ENCODE data around the gene FGF1.

Gene FGF1

DNA sequence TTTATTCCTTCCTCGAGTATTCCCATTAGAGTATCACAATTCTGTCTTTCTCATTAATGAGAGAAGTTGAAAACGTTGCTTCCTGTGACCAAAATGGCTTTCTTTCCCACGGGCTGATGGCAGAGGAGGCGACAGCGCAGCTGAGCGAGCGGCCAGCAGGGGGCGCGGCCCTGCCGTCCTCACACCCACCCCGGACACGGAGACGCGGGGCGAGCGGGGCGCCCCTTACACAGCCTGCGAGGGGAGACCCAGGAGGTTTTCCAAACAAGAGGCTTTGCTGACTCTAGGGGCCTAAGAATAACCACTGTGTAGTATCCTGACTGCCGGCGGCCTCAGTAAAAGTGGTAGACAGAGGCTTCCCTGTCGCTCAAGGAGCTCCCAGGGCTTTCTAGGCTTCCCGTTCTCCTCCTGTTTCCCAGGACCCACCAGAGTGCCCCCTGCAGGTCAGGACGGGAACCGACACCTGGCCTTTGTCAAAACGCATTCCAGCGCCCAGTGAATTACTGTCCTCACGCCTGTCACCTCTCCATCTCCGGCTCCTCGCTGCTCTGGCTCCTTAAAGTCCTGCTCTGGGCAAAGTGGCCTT is 27.3 kb upstream of the FGF1 start:
- ATAC-seq: peak; percentile 89
- TF ChIP-seq ZFP3 (CRISPR knock-in tag; IDR thresholded peaks at IDR 0.05) (0 out of 2 replicates have a peak, but pooled peaks have one; percentile 54), PPARA (CRISPR knock-in tag; IDR thresholded peaks at IDR 0.05; ENCODE audit: borderline replicate concordance) (no peak), TSHZ2 (CRISPR knock-in tag; IDR thresholded peaks at IDR 0.05) (peak; percentile 65; the same call in 1 of the 2 replicates), TCF4 (CRISPR knock-in tag; IDR thresholded peaks at IDR 0.05; ENCODE audit: borderline replicate concordance) (peak; percentile 50; the same call in 1 of the 2 replicates)

DNA sequence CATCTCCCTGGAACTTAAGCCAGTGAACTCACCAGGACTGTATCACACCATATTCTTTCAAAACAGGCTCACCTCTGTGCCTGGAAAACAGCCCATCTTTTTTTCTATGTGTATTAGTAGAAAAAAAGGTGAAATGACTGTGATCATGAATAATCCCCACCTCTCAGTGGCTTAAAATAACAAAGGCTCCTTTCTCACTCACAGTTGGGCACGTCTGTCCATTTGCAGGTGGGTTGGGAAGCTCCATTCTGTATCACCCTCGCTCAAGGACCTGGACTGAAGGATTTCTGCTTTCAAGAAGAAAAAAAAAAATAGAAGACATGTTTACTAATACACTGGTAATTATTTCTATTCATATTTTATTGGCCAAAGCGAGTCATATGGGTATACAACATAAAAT is 17.3 kb upstream of the FGF1 start:
- ATAC-seq: no peak
- TF ChIP-seq, protein P1, sequence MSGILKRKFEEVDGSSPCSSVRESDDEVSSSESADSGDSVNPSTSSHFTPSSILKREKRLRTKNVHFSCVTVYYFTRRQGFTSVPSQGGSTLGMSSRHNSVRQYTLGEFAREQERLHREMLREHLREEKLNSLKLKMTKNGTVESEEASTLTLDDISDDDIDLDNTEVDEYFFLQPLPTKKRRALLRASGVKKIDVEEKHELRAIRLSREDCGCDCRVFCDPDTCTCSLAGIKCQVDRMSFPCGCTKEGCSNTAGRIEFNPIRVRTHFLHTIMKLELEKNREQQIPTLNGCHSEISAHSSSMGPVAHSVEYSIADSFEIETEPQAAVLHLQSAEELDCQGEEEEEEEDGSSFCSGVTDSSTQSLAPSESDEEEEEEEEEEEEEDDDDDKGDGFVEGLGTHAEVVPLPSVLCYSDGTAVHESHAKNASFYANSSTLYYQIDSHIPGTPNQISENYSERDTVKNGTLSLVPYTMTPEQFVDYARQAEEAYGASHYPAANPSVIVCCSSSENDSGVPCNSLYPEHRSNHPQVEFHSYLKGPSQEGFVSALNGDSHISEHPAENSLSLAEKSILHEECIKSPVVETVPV (CRISPR knock-in tag; IDR thresholded peaks at IDR 0.05): no peak
- TF ChIP-seq ISL1 (CRISPR knock-in tag; IDR thresholded peaks at IDR 0.05): no peak
- TF ChIP-seq SNAI2 (CRISPR knock-in tag; IDR thresholded peaks at IDR 0.05): no peak
- TF ChIP-seq ZNF8 (CRISPR knock-in tag; IDR thresholded peaks at IDR 0.05): no peak
- no peak for TF ChIP-seq ZC3H10 (CRISPR knock-in tag; IDR thresholded peaks at IDR 0.05)
- no peak for TF ChIP-seq TOX (CRISPR knock-in tag; IDR thresholded peaks at IDR 0.05; ENCODE audit: borderline replicate concordance)
- TF ChIP-seq PPARA (CRISPR knock-in tag; IDR thresholded peaks at IDR 0.05; ENCODE audit: borderline replicate concordance): no peak
- no peak for TF ChIP-seq RARB (CRISPR knock-in tag; IDR thresholded peaks at IDR 0.05)
- TF ChIP-seq ZFP3 (CRISPR knock-in tag; IDR thresholded peaks at IDR 0.05): no peak
- TF ChIP-seq, protein P2, sequence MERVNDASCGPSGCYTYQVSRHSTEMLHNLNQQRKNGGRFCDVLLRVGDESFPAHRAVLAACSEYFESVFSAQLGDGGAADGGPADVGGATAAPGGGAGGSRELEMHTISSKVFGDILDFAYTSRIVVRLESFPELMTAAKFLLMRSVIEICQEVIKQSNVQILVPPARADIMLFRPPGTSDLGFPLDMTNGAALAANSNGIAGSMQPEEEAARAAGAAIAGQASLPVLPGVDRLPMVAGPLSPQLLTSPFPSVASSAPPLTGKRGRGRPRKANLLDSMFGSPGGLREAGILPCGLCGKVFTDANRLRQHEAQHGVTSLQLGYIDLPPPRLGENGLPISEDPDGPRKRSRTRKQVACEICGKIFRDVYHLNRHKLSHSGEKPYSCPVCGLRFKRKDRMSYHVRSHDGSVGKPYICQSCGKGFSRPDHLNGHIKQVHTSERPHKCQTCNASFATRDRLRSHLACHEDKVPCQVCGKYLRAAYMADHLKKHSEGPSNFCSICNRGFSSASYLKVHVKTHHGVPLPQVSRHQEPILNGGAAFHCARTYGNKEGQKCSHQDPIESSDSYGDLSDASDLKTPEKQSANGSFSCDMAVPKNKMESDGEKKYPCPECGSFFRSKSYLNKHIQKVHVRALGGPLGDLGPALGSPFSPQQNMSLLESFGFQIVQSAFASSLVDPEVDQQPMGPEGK (CRISPR knock-in tag; IDR thresholded peaks at IDR 0.05; ENCODE audit: borderline replicate concordance): no peak
- TF ChIP-seq GLIS3 (CRISPR knock-in tag; IDR thresholded peaks at IDR 0.05): no peak
- TF ChIP-seq ARNTL (CRISPR knock-in tag; IDR thresholded peaks at IDR 0.05; ENCODE audit: borderline replicate concordance, low read depth): no peak
- TF ChIP-seq, protein P3, sequence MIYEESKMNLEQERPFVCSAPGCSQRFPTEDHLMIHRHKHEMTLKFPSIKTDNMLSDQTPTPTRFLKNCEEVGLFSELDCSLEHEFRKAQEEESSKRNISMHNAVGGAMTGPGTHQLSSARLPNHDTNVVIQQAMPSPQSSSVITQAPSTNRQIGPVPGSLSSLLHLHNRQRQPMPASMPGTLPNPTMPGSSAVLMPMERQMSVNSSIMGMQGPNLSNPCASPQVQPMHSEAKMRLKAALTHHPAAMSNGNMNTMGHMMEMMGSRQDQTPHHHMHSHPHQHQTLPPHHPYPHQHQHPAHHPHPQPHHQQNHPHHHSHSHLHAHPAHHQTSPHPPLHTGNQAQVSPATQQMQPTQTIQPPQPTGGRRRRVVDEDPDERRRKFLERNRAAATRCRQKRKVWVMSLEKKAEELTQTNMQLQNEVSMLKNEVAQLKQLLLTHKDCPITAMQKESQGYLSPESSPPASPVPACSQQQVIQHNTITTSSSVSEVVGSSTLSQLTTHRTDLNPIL (CRISPR knock-in tag; IDR thresholded peaks at IDR 0.05; ENCODE audit: low read depth): no peak
- TF ChIP-seq POU6F1 (CRISPR knock-in tag; IDR thresholded peaks at IDR 0.05; ENCODE audit: borderline replicate concordance, low read depth): no peak
- TF ChIP-seq TSHZ2 (CRISPR knock-in tag; IDR thresholded peaks at IDR 0.05): no peak
- TF ChIP-seq CSDC2 (CRISPR knock-in tag; IDR thresholded peaks at IDR 0.05): no peak
- TF ChIP-seq ZFP30 (CRISPR knock-in tag; IDR thresholded peaks at IDR 0.05): no peak
